DOHH2 (cell line): ENCODE data around the gene KRTAP2-3.
"Not testable (repeated sequence)": the region's sequence is repeated elsewhere in the genome, so short reads cannot be mapped to it uniquely, and the experiment has no call there.

ENCODE experiments used
- CTCF ChIP-seq: fragments of 200-600 bp; sonication (generic); IDR thresholded peaks from one replicate; pipeline ENCODE4 v1.5.1; 2014; ENCODE audit warnings: antibody characterized with exemption, mild to moderate bottlenecking, low read depth, low read length; ENCODE audit not compliant: poor library complexity, severe bottlenecking
- EZH2phosphoT487 ChIP-seq: fragments of 200-600 bp; sonication (generic); IDR thresholded peaks from 2 replicates; pipeline ENCODE4 v1.6.1; 2017; ENCODE audit warnings: borderline replicate concordance, mild to moderate bottlenecking, antibody characterized with exemption, low read length, moderate library complexity, mixed read lengths

- TF ChIP-seq CTCF, EZH2phosphoT487: not testable (repeated sequence)
Observed at GRCh38 chr17:41065016-41065689, 5.2 kb upstream of the KRTAP2-3 start.
